ENCODE data around the gene ASTN2.

The ASTN2 gene

GRCh38 chr9:117365438-117365837 lies 49.4 kb downstream of the ASTN2 start:
- no peak for DNase-seq (ENCODE audit: low read depth in 2 of 3, low spot score in 1 of 3)

DNA sequence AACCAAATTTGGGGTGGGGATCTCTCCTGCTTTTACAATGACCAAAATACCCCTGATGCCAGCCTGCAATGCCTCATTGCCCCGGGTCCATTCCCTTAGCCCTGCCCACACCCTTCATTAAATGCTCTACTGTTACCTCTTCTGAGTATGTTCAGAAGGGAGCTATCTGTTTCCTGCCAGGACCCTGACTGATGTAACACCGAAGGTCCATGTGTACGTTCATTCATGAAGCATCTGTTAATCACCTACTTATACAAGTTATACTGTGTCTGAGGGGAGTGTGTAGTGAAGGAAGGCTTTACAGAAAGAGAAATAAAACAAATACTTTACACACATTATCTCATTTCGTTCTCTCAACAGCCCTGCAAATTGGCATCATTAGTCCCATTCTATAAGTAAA lies 51.9 kb downstream of the ASTN2 start:
- DNase-seq (ENCODE audit: low read depth in 2 of 3, low spot score in 1 of 3), result no peak

DNA sequence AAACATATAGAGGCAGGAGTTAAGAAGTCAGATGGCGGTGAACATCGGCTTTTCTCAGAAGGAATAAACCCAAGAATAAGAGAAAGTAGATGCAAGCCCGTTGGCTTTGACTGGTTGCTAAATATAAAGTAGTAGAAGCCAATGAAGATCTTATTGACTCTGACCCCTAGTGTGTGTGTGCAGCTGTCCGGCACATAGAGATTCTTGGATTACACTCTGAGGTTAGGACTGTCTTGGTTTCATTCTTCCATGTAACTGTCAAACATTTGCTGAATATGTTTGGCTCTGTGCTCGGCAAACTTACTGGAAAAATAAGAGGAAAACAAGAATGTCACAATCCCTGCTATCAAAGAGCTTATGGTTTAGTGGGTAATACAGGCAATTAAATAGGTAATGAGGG lies 54.9 kb downstream of the ASTN2 start:
- DNase-seq (ENCODE audit: low read depth in 2 of 3, low spot score in 1 of 3), result no peak

DNA sequence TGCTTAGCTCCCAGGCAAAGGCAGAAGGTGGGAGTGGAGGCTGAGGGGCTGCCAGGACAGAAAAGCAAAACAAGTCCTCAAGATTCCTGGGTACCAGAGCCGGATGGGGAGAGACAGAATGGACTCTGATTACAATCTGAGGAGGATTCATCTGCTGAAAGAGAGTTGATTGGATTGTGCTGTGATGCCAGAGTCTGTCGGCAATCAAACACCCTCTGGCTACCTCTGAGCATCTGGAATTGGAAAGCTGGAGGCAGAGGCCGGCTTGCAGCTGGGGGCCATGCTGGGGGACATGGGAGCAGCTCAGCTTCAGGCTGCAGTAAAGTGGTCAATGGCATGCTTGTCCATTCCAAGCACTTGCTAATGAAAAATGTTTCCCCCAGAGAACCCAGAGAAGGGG lies 59.3 kb downstream of the ASTN2 start:
- no peak for DNase-seq (ENCODE audit: low read depth in 2 of 3, low spot score in 1 of 3)

GRCh38 chr9:117354997-117355396 lies 59.9 kb downstream of the ASTN2 start:
- no peak for DNase-seq (ENCODE audit: low read depth in 2 of 3, low spot score in 1 of 3)

GRCh38 chr9:117354244-117354847 lies 60.5 kb downstream of the ASTN2 start:
- no peak for DNase-seq (ENCODE audit: low read depth in 2 of 3, low spot score in 1 of 3)

- DNase-seq (ENCODE audit: low read depth in 2 of 3, low spot score in 1 of 3), result no peak
Observed at GRCh38 chr9:117344892-117345660, 69.8 kb downstream of the ASTN2 start.

GRCh38 chr9:117343427-117343826 lies 71.4 kb downstream of the ASTN2 start:
- DNase-seq (ENCODE audit: low read depth in 2 of 3, low spot score in 1 of 3), result no peak

DNA sequence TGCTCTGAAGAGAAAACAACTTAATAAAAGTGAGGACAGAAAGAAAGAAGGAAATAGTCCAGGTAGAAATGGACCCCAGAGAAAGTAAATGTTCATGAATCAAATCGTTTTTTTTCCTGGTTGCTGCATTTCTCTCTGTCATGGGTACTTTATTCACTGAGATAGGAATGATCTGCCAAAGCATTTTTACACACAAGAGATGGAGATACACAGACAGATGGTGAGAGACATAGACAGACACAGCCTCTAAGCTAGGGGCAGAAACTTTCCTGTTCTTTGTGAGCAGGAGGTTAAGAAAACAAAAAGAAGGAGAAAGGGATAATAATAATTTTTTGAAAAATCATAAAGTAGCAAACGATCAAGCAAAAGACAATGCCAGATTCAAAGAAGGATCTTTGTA lies 73.7 kb downstream of the ASTN2 start:
- no peak for DNase-seq (ENCODE audit: low read depth in 2 of 3, low spot score in 1 of 3)

GRCh38 chr9:117340422-117340821 lies 74.4 kb downstream of the ASTN2 start:
- no peak for DNase-seq (ENCODE audit: low read depth in 2 of 3, low spot score in 1 of 3)

- no peak for DNase-seq (ENCODE audit: low read depth in 2 of 3, low spot score in 1 of 3)
Observed at GRCh38 chr9:117335837-117336433, 78.9 kb downstream of the ASTN2 start.

- DNase-seq (ENCODE audit: low read depth in 2 of 3, low spot score in 1 of 3), result no peak
Observed at GRCh38 chr9:117334101-117334500, 80.8 kb downstream of the ASTN2 start.

GRCh38 chr9:117325831-117326230 lies 89.0 kb downstream of the ASTN2 start:
- DNase-seq (ENCODE audit: low read depth in 2 of 3, low spot score in 1 of 3), result no peak

DNA sequence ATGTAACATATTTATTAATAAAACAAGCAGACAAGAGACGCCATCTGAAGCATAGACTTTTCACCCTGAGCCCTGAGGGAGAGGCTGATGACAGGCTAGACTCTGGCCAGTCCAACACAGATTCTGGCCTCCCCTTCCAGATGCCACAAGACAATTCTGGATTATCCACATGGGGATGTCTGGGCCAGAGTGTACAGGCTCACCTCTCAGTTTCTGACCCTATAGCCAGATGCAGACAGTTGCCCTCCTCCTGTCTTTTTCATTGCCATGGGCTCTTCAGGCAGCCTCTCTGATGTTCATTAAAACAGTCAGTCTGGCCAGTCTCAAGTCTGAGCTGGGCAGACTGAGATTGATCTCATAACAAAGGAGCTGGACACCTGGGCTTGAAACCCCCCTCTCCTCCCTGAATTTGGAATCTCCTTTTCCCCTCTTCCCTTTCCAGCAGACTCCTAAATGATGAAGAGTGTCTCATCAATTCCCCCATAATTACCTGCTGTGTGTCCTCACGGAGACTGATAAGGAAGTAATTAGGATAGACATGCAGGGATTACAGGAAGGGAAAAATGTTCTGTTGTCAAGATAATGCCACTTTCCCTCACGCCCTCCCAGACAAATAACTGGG lies 89.6 kb downstream of the ASTN2 start:
- no peak for DNase-seq (ENCODE audit: low read depth in 2 of 3, low spot score in 1 of 3)

DNA sequence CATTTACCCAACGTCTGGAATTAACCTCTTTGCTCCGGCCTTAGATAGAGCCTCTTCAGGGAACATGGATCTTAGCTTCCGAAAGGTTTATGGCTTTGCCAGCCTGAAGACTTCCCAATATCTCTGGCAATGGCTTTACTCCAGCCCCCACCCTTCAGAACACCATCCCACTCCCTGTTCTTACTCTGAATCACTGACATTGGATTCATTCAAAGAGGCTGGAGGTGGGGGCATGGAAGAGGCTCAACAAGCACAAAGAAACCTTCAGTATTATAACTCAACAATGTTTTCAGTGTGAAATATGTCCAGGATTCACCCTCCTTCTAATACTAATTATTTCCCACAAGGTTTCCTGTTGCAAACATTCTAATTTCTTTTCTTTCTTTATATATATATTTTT lies 91.5 kb downstream of the ASTN2 start:
- no peak for DNase-seq (ENCODE audit: low read depth in 2 of 3, low spot score in 1 of 3)

DNA sequence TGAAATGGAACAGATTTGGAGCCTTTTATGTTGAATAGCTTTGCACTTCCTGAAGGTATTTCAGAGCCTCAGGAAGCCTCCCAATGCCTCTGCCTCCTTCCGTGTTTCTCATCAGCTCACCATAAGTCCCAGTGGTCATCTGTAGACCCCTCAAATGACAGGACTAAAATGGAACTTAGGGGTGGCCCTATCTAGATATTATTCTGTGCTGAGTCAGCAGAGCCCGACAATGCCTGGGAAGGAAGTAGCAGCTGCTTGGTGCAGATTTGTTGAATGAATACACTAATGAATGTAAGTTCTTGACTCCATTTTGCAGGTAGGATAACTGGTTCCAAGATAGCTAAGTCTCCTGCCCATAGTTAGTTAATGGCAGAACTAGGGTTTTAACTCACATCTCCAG lies 97.7 kb downstream of the ASTN2 start:
- DNase-seq (ENCODE audit: low read depth in 2 of 3, low spot score in 1 of 3), result no peak

- no peak for DNase-seq (ENCODE audit: low read depth in 2 of 3, low spot score in 1 of 3)
Observed at GRCh38 chr9:117315236-117315635, 99.6 kb downstream of the ASTN2 start.

- DNase-seq (ENCODE audit: low read depth in 2 of 3, low spot score in 1 of 3), result no peak
Observed at GRCh38 chr9:117313989-117314388, 100.9 kb downstream of the ASTN2 start.

GRCh38 chr9:117307701-117308100 lies 107.2 kb downstream of the ASTN2 start:
- no peak for DNase-seq (ENCODE audit: low read depth in 2 of 3, low spot score in 1 of 3)

DNA sequence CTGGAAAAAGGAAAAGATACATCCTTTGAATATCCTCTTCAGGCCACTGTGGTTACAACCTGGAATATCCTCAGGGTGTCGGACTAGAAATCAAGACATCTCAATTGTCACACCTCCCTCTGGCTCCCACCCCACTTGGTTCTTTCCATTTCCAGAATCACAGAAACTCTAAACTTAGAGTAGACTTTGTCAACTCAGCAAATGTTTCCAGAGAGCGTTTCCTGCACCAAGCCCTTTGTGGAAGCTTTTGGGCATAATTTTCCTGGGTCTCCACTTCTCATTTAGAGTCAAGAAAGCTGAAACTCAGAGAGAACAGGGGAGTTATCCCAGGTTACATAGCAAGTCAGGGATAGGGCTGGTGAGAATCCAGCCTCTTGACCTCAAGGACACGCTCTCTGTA lies 108.8 kb downstream of the ASTN2 start:
- DNase-seq (ENCODE audit: low read depth in 2 of 3, low spot score in 1 of 3), result no peak

GRCh38 chr9:117305454-117305853 lies 109.4 kb downstream of the ASTN2 start:
- DNase-seq (ENCODE audit: low read depth in 2 of 3, low spot score in 1 of 3), result no peak

GRCh38 chr9:117304549-117304948 lies 110.3 kb downstream of the ASTN2 start:
- DNase-seq (ENCODE audit: low read depth in 2 of 3, low spot score in 1 of 3), result no peak
